HG03025 (cell line): ENCODE results near the gene PRKN.

Experiments
- ATAC-seq: cut with Tn5 transposase; IDR thresholded peaks from one replicate; pipeline ENCODE4 v1.9.1; 2021; ENCODE audit warnings: mild to moderate bottlenecking, moderate library complexity; ENCODE audit not compliant: unreplicated experiment, low FRiP score

PRKN gene

GRCh38 chr6:162727322-162728182 lies at the start of gene PRKN, which contains the start of gene PACRG:
Gene PRKN, minus strand, starts transcription at chr6:162727766.
Gene PACRG, plus strand, starts transcription at chr6:162727974.
- peak; percentile 98 for ATAC-seq

- no peak for ATAC-seq
Measured at GRCh38 chr6:162777091-162777490, 49.5 kb upstream of the PRKN start.

- no peak for ATAC-seq
Measured at GRCh38 chr6:162773996-162774395, 46.4 kb upstream of the PRKN start.

GRCh38 chr6:162772466-162772865 lies 44.9 kb upstream of the PRKN start:
- no peak for ATAC-seq

GRCh38 chr6:162770955-162771354 lies 43.4 kb upstream of the PRKN start:
- no peak for ATAC-seq

- no peak for ATAC-seq
Measured at GRCh38 chr6:162770136-162770535, 42.6 kb upstream of the PRKN start.

GRCh38 chr6:162753775-162754174 lies 26.2 kb upstream of the PRKN start:
- no peak for ATAC-seq

- ATAC-seq = no peak
Measured at GRCh38 chr6:162751211-162751859, 23.8 kb upstream of the PRKN start.

- no peak for ATAC-seq
Measured at GRCh38 chr6:162750776-162751175, 23.2 kb upstream of the PRKN start.

GRCh38 chr6:162736961-162737360 lies 9.4 kb upstream of the PRKN start:
- no peak for ATAC-seq

- no peak for ATAC-seq
Measured at GRCh38 chr6:162733489-162733888, 5.9 kb upstream of the PRKN start.

GRCh38 chr6:162730502-162730901 lies 2.9 kb upstream of the PRKN start:
- ATAC-seq = no peak

GRCh38 chr6:162728706-162729105 lies 1.1 kb upstream of the PRKN start:
- ATAC-seq = no peak

GRCh38 chr6:162728197-162728596 lies 631 bp upstream of the PRKN start:
- no peak for ATAC-seq

GRCh38 chr6:162726947-162727321 lies 632 bp downstream of the PRKN start:
- peak; percentile 2 for ATAC-seq

- no peak for ATAC-seq
Measured at GRCh38 chr6:162722633-162723032, 4.9 kb downstream of the PRKN start.

- ATAC-seq = no peak
Measured at GRCh38 chr6:162722226-162722625, 5.3 kb downstream of the PRKN start.

GRCh38 chr6:162721404-162721687 lies 6.2 kb downstream of the PRKN start:
- ATAC-seq = no peak

GRCh38 chr6:162719528-162719927 lies 8.0 kb downstream of the PRKN start:
- no peak for ATAC-seq

GRCh38 chr6:162715601-162716000 lies 12.0 kb downstream of the PRKN start:
- ATAC-seq = no peak

- ATAC-seq = no peak
Measured at GRCh38 chr6:162713974-162714780, 13.4 kb downstream of the PRKN start.
